PFSK-1 (cell line): ENCODE data around the gene GHRH.

Experiments
- FOXP2 ChIP-seq: optimal IDR thresholded peaks from 2 replicates; pipeline ENCODE3; 2011; ENCODE audit warnings: borderline replicate concordance, control low read depth, inconsistent platforms; ENCODE audit not compliant: insufficient read depth; ENCODE audit errors: extremely low read length, extremely low read depth
- POLR2AphosphoS5 ChIP-seq: IDR thresholded peaks from 2 replicates; pipeline ENCODE4 v1.6.1; 2012; ENCODE audit warnings: low read depth, mild to moderate bottlenecking, control low read depth, low read length, moderate library complexity
- REST ChIP-seq, 2 experiments: IDR thresholded peaks; 2 replicates each; pipeline versions ENCODE4 v1.6.1 to v1.8.0; 2011 to 2012; ENCODE audit warnings: low read depth in 2 of 2, low read length in 2 of 2, control low read depth in 1 of 2, inconsistent platforms in 1 of 2, mild to moderate bottlenecking in 1 of 2, moderate library complexity in 1 of 2; ENCODE audit not compliant: insufficient read depth in 1 of 2
- SIN3A ChIP-seq: IDR thresholded peaks from 2 replicates; pipeline ENCODE4 v1.6.1; 2012; ENCODE audit warnings: mild to moderate bottlenecking, low read length, moderate library complexity, borderline replicate concordance; ENCODE audit not compliant: insufficient read depth
- TAF1 ChIP-seq: IDR thresholded peaks from 2 replicates; pipeline ENCODE4 v1.6.1; 2012; ENCODE audit warnings: low read length, control low read depth, borderline replicate concordance; ENCODE audit not compliant: insufficient read depth

GRCh38 chr20:37253087-37253486 lies 8.5 kb downstream of the GHRH start:
- no peak for TF ChIP-seq REST (IDR thresholded peaks at IDR 0.05; ENCODE audit: insufficient read depth in 1 of 2, low read depth in 2 of 2, low read length in 2 of 2)
- TF ChIP-seq POLR2AphosphoS5: no peak
- no peak for TF ChIP-seq SIN3A
- TF ChIP-seq TAF1: no peak
- no peak for TF ChIP-seq FOXP2
